HG03460 (cell line): ENCODE data around the gene TMED10.
"Not testable (repeated sequence)": the region's sequence is repeated elsewhere in the genome, so short reads cannot be mapped to it uniquely, and the experiment has no call there.

Experiments used
- ATAC-seq: cut with Tn5 transposase; IDR thresholded peaks from one replicate; pipeline ENCODE4 v1.9.1; 2021; ENCODE audit not compliant: unreplicated experiment

The TMED10 gene

DNA sequence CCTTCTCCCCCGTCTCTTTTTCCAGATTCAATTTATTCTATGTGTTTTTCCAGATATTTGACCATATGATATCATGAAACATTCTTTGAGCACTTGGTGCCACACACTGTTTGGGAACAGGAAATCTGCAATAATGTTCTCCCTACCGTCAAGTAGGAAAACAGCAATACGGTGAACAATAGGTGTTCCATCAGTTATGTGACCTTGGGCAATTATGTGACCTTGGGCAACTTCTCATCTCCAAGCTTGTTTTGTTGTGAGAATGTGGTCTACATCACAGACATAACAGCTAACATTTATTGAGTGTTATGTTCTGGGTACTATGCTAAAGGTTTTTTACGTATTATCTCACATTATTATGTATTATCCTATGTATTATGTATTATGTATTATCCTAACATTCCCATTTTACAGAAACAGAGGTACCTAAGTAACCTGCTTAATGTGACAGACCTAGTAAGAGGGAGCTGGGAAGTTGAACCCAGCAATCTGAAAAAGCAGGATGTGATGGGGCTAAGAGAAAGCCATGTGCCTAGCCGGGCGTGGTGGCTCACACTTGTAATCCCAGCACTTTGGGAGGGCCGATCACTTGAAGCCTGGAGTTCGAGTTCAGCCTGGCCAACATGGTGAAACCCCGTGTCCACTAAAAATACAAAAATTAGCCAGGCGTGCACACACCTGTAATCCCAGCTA lies 48.4 kb downstream of the TMED10 start:
- ATAC-seq = no peak

DNA sequence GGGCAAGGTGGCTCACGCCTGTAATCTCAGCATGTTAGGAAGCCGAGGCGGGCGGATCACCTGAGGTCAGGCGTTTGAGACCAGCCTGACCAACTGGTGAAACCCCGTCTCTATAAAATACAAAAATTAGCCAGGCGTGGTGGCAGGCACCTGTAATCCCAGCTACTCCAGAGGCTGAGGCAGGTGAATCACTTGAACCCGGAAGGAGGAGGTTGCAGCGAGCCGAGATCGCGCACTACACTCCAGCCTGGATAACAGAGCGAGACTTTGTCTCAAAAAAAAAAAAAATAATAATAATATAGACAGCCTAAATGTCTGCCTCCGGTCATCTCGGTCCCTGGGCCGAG lies 49.0 kb downstream of the TMED10 start:
- ATAC-seq = not testable (repeated sequence)

DNA sequence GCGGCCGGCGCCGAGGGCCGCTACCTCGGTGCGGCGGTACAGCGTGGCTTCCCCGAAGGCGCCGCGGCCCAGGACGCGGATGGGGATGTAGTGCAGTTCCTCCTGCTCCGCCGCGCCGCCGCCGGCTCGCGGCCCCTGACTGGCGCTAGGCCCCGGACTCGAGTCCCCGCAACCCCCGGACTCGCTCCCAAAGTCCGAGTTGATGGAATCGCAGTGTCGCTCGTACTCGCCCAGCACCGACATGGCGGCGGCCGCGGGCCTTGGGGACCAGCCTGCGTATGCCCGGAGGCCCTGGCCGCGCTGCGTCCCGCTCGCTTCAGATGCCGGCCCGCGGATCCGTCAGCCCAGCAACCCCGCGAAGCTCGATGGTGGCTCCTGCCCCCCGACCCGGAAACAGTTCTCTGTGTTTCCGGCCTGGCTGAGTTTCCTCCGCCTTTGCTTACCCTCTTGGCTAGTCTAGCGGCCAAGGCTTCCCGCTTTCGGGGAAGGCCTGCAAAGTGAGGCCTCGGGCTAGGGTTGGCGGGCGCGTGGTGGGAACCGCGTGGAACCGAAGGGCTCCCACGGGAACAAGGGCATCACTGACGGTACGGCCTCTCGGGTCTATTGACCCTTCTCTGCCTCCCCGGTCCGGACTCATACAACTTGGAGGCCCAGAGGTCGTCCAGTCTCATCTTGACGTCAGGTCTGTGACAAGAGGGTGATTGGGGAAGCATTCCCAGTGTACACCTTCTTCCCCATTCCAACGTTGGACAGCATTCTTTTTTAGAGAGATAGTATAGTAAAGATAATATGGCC lies 49.5 kb downstream of the TMED10 start, which contains the start of gene NEK9:
Gene NEK9 (minus strand): TSS at position 370 of the 795 bp plus-strand sequence. CDS start 127 bp downstream, at position 243.
- peak; percentile 82 for ATAC-seq

DNA sequence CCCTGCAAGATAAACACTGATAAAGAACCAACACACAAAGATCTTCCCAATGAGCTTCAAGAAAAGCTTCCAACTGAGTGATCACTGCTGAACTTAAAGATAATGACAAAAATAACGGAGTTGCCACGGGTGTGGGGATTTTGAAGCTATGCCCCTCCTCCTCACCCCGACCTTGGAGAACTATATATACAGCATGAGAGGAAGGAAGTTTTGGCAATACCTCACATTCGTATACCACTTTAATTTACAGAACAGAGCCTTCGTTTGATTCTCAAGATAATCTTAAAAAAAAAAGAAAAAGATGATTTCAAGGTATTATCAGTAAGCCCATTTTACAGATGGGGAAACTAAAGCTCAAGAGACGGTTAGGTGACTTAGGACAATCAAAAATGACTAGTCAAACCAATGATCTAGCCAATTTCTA lies 50.3 kb downstream of the TMED10 start:
- no peak for ATAC-seq

DNA sequence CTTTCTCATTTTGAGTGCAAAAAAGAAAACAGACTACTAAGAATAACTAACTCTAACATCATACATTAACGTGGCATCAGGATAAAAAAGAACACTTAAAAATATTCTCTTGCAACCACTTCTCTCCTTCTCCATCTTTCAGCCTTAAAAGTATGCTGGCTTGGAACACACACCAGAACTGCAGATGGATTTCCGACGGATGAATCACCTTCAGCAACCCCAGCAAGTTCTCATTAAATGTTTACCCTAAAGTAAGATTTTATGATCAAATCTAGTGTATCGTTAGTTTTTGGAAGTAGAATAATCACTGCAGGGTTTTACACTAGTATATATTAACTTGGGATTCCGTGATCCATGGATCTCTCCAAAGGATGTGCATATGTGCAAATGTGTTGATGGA lies 50.8 kb downstream of the TMED10 start:
- no peak for ATAC-seq

DNA sequence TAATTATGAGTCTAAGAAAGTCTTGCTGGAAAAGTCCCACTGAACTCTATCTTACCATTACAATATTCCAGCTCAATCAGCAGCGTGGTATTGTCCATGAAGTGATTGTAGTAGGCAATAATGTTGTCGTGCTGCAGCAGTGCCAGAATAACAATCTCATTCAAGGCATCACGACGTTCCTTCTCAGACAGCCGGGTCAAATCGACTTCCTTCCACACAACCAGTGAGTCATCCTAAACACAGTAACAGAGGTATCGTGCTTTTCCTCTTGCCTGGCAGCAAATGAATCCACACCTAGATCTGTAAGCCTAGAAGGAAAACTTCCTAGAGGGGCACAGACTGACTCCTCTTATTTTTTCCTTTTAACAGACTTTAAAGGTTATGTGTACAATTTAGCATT lies 52.4 kb downstream of the TMED10 start:
- ATAC-seq = no peak

DNA sequence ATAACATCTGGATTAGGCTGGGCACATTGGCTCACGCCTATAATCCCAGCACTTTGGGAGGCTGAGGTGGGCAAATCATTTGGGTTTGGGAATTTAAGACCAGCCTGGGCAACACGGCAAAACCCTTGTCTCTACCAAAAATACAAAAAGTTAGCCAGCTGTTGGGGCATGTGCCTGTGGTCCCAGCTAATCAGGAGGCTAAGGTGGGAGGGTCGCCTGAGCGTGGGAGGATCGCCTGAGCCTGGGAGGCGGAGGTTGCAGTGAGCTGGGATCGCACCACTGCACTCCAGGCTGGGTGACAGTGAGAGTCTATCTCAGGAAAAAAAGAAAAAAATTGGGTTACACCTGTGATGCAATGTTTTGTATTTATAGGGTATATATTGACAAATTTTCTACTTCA lies 54.9 kb downstream of the TMED10 start:
- ATAC-seq = no peak

DNA sequence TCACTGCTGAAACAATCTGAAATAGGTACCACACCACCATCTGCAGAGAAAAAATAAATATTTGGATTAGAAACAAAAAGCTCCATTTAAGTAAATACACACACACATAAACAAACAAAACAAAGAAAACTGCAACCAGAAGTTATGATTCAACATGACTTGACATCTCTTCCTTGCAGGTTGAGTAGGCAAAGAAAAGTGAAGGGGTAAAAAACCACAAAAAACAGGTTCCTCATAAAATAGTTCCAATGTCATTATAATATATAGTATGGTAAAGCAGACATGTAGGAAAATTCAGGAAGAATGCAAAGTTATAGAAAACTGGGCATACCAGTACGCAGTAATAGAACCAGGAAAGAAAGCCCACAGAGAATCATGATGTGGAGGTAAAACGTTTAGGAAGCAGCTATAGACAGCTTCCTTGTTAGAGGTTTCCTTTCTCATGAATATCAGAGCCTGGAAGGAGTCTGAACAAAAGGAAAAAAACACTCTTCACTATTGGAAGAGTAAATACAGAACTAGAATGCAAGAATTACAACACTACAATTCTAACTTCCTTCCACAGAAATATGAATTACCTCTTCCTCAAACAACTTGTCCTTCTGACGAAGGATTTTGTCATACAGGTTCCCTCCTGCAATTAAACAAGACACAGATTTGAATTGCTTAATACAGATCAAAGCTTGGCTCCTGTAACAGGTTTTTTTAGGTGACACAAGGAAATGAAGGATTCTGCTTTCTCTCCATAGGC lies 55.7 kb downstream of the TMED10 start:
- no peak for ATAC-seq

DNA sequence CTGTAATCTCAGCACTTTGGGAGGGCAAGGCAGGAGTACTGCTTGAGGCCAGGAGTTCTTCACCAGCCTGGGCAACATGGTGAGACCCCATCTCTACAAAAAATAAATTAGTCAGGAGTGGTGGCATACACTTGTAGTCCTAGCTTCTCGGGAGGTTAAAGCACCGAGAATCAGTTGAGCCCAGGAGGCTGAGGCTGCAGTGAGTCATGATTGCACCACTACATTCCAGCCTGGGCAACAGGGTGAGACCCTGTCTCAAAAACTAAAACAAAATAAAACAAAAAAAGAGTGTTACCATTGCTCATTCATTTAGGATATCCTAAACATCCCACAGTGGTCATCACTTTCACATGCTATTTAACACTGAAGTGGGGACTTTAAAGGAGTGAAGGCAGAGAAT lies 57.4 kb downstream of the TMED10 start:
- ATAC-seq = no peak

DNA sequence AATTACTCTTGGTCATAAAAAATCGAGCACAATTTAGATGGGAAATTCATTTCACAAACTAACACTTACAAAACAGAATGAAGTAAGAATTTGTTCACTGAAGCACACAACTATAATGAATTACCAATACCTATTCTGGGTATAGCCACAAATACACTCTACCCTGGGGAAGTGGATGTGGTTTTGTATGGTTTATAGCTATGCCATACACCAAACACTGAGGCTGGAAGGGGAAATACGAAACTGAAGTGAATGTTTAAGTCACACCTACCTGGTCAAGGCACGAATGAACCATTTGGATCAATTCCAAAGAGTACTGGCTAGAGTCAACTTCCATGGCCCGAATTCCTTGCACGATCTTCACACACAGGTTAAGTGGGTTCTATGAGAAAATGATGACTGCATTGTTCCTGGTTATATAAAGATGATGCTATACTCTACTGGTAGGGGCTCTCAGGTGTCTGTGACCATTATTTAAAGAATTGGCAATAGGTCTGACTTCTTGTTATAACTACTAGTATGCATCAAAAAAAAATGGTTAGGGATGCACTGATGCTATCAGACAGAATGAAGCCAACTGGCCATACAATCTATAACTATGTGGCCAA lies 62.4 kb downstream of the TMED10 start:
- no peak for ATAC-seq

DNA sequence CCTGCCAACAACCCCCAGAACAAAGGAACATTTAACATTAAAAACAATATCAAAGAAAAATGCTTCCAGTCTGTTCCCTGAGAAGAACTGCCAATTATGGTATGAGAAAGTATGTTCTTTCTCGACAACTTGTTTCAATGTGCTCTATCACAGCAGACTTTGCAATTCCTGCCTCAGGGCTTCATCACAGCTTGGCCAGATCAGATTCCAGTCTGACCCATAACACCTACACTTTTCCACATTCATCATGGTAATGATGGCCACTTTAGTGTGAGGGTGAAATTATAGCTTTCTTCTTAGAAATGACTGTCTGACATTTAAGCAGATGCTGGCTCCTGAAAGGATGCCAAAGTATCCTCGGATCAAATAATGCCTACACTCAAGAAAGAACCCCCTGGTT lies 66.5 kb downstream of the TMED10 start:
- no peak for ATAC-seq

DNA sequence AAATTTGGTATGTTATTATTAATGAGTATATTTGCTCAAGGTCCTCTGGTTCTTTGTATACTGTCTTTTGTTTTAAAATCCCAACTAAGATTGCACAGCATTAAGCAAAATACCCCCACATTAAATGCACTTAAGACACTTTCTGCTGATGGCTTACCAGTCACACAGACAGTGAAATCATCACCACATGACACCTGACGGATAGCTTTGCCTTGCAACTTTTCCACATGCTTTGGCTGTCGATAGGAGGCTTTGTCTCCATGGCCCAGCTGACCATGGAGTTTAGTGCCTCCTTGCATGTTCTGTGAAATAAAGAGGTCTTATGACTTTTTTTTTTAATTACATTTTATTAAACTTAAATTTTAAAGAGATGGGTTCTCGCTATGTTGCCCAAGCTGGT lies 69.2 kb downstream of the TMED10 start:
- ATAC-seq = no peak

DNA sequence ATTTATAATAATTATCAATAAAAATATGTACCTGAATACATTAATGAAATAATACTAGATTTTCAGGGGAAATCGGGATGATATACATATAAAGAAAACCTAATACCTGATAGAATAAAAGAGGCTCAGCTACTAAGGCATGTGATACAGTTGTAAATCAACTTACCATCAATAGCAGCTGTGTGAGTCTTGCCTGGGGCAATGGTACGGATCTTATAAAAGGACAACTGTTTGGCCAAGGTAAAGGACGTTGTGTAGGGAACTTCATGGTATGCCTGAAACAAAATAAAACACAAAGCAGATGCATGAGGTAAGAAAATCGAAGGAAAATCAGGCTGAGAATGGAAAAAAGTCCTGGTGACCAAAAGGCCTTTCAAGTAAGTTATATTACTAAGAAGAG lies 74.9 kb downstream of the TMED10 start:
- no peak for ATAC-seq

DNA sequence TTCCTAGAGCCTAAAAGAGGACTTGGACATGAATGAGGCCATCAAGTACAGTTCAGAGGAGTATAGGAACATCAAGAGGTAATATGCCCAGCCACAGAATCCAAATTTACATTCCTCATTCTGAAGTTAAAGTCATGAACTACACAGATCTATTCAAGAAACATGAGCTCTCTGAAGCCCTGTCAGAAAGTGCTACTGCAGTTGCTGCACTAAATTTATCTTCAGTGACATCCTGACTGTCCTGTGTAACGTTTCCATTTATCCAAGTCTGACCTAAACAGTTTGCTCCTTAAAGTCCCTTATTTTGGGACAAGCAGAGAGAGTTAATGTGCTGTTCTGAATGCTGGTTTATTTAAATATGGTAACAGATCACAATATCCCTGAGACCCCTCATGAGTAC lies 77.7 kb downstream of the TMED10 start:
- ATAC-seq = no peak

DNA sequence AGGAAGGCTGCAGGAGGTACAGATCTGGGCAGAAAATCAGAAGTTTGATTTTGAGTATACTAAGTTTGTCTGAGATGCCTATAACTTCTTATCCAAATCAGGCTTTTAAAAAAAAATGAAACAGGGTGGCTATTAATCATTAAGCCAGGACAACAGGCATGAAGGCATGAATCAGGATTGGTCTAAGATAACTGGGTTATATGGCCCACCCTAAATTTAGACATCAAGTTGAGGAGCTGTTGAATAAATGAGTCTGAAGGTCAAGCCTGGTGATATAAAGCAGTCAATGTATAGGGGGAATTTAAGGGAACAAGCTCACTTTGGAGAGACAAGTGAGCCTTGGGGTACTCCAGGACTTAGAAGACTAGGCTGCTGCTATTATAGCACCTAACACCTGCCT lies 78.2 kb downstream of the TMED10 start:
- no peak for ATAC-seq

DNA sequence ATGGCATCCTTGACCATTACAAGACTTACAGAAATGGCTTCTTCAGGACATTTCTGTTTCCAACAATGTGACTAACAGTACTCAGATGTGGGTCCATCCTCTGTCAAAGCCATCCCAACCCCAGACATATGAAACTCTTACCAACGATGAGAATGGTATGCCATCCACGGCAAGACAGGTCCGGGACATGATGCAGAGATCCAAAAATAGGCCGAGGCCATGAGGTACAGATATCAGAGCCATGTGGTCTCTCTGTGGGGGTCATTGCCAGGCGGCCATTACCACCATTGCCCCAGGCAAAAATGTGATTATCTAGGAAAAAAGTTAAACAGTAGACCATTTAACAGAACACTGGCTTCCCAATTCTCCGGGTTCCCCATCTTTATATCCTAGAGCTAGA lies 79.5 kb downstream of the TMED10 start:
- ATAC-seq = no peak

DNA sequence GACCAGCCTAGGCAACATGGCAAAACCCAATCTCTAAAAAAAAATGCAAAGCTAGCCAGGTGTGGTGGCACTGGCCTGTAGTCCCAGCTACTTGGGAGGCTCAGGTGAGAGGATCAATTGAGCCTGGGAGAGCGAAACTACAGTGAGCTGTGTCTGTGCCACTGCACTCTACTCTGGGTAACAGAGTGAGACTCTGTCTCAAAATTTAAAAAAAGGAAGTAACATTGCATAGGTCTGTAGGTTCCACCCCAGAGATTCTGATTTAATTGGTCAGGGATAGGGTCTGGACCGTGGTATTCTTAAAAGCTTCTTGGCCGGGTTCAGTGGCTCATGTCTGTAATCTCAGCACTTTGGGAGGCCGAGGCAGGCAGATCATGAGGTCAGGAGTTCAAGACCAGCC lies 80.7 kb downstream of the TMED10 start:
- ATAC-seq = no peak

DNA sequence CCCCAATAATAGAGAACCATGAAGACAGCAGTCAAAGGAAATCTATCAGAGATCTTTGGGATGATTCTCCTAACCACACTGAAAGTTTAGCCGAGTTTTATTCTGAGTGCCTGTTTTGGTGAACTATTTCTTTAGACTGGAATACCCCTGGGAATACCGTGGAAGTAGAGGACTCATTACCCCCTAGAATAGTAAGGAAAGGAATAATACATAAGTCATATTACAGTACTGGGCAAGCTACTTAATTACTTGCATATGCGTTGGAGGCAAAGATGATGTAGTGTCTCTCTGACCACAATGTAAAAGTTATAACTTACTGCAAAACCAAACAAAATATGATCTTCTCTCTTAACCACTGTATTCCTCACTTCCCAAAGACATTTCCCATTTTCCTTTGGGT lies 81.5 kb downstream of the TMED10 start:
- no peak for ATAC-seq

DNA sequence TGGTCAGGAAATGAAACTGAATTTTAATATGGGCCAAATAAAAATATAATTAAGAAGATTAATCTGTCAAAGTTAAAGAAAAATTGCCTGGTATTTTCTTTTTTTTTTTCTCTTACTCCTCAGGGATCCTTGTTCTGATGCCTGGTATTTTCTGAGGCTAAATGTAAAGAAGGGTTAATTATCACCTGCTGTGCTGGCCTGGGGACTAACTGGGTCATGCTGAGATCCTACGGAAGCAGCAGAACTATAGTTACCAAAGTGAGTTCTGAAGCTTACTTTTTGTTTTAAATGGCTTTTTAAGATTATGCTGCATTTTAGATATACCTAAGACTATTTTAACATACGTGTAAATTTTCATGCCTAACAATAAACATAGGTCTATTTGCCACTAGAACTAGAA lies 83.7 kb downstream of the TMED10 start:
- no peak for ATAC-seq

DNA sequence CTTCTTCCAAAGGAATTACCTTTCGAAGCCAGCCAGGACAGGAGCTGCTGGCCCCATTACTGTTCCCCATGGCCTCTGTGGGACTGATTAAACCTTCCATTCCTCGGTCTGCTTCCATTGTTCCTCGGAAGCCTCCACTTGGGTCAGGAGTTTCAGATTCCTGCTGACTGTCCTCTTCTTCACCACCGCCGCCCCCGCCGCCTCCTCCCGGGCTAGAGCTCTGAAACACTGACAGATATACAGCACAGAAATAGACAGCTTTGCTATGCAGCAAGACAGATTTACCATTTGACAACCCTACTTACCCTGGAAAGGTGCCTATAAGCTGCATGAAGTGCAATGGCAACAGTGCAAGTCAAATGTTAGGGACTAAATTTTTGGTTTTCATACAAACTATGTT lies 85.2 kb downstream of the TMED10 start:
- ATAC-seq = no peak

DNA sequence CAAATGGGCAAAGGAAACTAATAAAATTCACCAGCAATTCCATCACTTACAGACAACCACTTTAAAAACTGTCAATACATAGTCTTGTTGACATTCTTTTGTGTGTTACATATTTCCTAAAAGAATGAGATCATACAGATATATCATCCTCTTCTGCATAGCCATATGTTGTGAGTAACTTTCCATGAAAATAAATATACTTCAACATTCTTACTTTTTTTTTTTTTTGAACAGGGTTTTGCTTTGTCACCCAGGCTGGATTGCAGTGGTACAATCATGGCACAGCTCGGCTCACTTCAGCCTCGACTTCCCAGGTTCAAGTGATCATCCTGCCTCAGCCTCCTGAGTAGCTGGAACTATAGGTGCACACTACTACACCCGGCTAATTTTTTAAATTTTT lies 86.1 kb downstream of the TMED10 start:
- no peak for ATAC-seq
